Measurements from ENCODE around the gene TMEM117.

- TF ChIP-seq, protein P1, sequence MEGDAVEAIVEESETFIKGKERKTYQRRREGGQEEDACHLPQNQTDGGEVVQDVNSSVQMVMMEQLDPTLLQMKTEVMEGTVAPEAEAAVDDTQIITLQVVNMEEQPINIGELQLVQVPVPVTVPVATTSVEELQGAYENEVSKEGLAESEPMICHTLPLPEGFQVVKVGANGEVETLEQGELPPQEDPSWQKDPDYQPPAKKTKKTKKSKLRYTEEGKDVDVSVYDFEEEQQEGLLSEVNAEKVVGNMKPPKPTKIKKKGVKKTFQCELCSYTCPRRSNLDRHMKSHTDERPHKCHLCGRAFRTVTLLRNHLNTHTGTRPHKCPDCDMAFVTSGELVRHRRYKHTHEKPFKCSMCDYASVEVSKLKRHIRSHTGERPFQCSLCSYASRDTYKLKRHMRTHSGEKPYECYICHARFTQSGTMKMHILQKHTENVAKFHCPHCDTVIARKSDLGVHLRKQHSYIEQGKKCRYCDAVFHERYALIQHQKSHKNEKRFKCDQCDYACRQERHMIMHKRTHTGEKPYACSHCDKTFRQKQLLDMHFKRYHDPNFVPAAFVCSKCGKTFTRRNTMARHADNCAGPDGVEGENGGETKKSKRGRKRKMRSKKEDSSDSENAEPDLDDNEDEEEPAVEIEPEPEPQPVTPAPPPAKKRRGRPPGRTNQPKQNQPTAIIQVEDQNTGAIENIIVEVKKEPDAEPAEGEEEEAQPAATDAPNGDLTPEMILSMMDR (IDR thresholded peaks at IDR 0.05): no peak
- TF ChIP-seq POLR2AphosphoS5 (IDR thresholded peaks at IDR 0.05): no peak
Measured at GRCh38 chr12:43841253-43841652, 5.4 kb downstream of the TMEM117 start.

Data from stomach (tissue), 4 donors.